MCF 10A (cell line): ENCODE results near the gene MEX3A. TPM values are rescaled to one million over a fixed set of nuclear protein-coding genes. Genes with fewer than 3 reads are reported as not detected.

Experiments used
- BruUV-seq: library from RNA; stranded (reverse); fragments of 400-500 nt; replicated peaks from 2 replicates; lab custom pipeline; 2021; lab: Mats Ljungman, UMichigan
- CTCF ChIA-PET: fragments of 300-600 bp; sonication (Branson Sonifier 250); formaldehyde crosslinking; extraction: SDS; loops from one replicate; lab custom pipeline; 2021; ENCODE audit warnings: antibody characterized with exemption, inconsistent platforms; lab: Yijun Ruan, JAX
- POLR2A ChIA-PET: fragments of 300-600, 350-650 bp; sonication (Branson Sonifier 250); formaldehyde crosslinking; extraction: SDS; loops from one replicate; lab custom pipeline; 2020; ENCODE audit warnings: antibody characterized with exemption, inconsistent platforms; lab: Yijun Ruan, JAX
- DNase-seq: peaks from one replicate; pipeline ENCODE4 v3.0.0-alpha.2; 2018; ENCODE audit not compliant: unreplicated experiment
- H3K27ac Mint-ChIP-seq: one replicate; pipeline ENCODE4 v1.8.0; 2022; ENCODE audit warnings: mild to moderate bottlenecking, low read depth, mixed read lengths; ENCODE audit not compliant: unreplicated experiment
- H3K27me3 Mint-ChIP-seq: one replicate; pipeline ENCODE4 v1.8.0; 2022; ENCODE audit warnings: mixed read lengths; ENCODE audit not compliant: insufficient read depth, unreplicated experiment
- H3K36me3 Mint-ChIP-seq: one replicate; pipeline ENCODE4 v1.8.0; 2022; ENCODE audit warnings: mild to moderate bottlenecking, moderate library complexity, mixed read lengths; ENCODE audit not compliant: insufficient read depth, unreplicated experiment
- H3K4me1 Mint-ChIP-seq: one replicate; pipeline ENCODE4 v1.8.0; 2022; ENCODE audit warnings: mixed read lengths; ENCODE audit not compliant: insufficient read depth, unreplicated experiment
- H3K4me3 Mint-ChIP-seq: one replicate; pipeline ENCODE4 v1.8.0; 2022; ENCODE audit warnings: mild to moderate bottlenecking, moderate library complexity, mixed read lengths; ENCODE audit not compliant: unreplicated experiment
- H3K9me3 Mint-ChIP-seq: one replicate; pipeline ENCODE4 v1.8.0; 2022; ENCODE audit warnings: mixed read lengths; ENCODE audit not compliant: unreplicated experiment
- intact Hi-C: fragments of 100-400 bp; cut with micrococcal nuclease; formaldehyde crosslinking; loops from 2 replicates; pipeline ENCODE4 v1.14.1; 2022
- total RNA-seq: library from RNA; stranded (reverse); gene quantifications from 2 replicates; pipeline ENCODE4 v1.2.3, GENCODE V29; 2022
- TF ChIP-seq, protein P1 (sequence below): fragments of 200-600 bp; IDR thresholded peaks from one replicate; pipeline ENCODE4 v1.8.0; 2022; ENCODE audit warnings: antibody characterized with exemption, mild to moderate bottlenecking; ENCODE audit not compliant: unreplicated experiment

The MEX3A gene
- total RNA-seq, 1 experiment from 2014 or later: 0.91 TPM

DNA sequence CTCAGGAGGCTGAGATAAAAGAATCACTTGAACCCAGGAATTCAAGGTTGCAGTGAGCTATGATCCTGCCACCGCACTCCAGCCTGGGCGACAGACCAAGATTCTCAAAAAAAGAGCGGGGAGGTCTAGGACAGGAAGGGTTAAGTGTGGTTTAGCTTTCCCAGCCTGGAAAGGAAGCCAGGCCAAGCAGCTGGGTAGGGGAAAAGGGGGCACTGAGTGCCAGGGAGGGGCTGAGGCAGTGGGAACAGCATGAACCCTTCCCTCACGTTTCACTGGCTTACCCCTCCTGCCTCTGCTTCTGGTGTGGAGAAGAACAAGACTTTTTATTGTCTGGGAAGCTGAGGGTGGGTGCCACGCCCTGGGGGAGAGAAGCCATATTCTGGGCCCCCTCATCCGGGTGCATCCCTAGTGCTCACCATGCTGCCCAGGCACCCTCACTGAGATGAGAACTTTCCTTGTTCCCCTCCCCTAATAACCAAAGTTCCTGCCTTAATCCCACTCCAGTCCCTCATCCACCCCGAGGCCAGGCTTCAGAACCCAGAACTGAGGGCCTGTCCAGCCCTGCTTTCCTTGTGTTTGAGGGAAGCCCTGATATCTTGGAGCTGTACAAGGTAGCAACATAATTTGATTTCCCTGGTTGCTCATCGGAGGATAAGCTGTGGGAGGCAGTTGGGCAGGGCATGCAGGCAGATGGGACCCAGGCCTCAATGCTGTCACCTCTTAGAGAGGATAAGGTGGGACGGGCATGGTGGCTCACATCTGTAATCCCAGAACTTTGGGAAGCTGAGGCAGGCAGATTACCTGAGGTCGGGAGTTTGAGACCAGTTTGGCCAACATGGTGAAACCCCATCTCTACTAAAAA lies 30.2 kb upstream of the MEX3A start:
- peak overlapping the region; percentile 32 for H3K27ac Mint-ChIP-seq
- H3K4me3 Mint-ChIP-seq: no peak overlapping the region
- ChIA-PET CTCF (interaction anchor here (0.6 to 46.2 kb wide), 5 partner anchors 10 to 233 kb away, joined by 3 to 1892 read pairs (median 6); partner anchors contain the start of gene MEX3A), POLR2A (interaction anchor here (0.6 to 25.7 kb wide), 7 partner anchors 15 to 1157 kb away, joined by 3 to 960 read pairs (median 6); partner anchors contain the start of genes ARHGEF2, KHDC4, PBXIP1 and PMF1)
- TF ChIP-seq, protein P1, sequence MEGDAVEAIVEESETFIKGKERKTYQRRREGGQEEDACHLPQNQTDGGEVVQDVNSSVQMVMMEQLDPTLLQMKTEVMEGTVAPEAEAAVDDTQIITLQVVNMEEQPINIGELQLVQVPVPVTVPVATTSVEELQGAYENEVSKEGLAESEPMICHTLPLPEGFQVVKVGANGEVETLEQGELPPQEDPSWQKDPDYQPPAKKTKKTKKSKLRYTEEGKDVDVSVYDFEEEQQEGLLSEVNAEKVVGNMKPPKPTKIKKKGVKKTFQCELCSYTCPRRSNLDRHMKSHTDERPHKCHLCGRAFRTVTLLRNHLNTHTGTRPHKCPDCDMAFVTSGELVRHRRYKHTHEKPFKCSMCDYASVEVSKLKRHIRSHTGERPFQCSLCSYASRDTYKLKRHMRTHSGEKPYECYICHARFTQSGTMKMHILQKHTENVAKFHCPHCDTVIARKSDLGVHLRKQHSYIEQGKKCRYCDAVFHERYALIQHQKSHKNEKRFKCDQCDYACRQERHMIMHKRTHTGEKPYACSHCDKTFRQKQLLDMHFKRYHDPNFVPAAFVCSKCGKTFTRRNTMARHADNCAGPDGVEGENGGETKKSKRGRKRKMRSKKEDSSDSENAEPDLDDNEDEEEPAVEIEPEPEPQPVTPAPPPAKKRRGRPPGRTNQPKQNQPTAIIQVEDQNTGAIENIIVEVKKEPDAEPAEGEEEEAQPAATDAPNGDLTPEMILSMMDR: no peak
- H3K9me3 Mint-ChIP-seq: no peaks in the 10 kb centered on the region
- H3K4me1 Mint-ChIP-seq: peaks cover 47% of the 10 kb centered on the region
- H3K36me3 Mint-ChIP-seq: no peaks in the 10 kb centered on the region
- no peak for DNase-seq
- intact Hi-C loops: no loop called here
- no peaks in the 10 kb centered on the region for H3K27me3 Mint-ChIP-seq
- no TSS peak for BruUV-seq

DNA sequence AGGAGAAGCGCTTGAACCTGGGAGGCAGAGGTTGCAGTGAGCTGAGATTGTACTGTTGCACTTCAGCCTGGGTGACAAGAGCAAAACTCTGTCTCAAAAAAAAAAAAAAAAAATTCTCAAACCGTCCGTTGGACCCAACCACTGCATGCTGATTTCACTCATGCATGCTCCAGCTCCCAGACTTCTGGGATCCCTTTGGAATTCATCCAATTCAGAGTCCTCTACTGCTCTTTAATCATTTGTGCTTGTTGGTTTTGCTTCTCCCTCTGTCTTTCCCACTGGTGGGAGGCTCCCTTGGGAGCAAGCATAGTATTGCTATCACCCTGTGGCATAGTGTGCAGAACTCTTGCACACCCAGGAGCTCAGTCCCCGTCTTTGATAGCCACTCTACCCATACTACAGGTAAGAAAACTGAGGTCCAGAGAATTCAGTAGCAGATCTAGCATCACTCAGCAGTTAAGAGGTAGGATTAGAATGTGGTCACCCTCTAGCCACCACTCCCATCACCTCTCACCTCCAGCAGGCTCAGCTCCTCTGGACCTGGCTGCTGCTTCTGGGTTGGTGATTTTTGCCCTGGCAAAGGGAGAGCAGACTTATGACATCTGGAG lies 29.2 kb upstream of the MEX3A start:
- Mint-ChIP-seq H3K4me1 (peaks cover 53% of the 10 kb centered on the region), H3K27ac (no peak overlapping the region), H3K4me3 (no peak overlapping the region), H3K27me3 (no peaks in the 10 kb centered on the region), H3K9me3 (no peaks in the 10 kb centered on the region), H3K36me3 (no peaks in the 10 kb centered on the region)
- intact Hi-C loops: no loop called here
- BruUV-seq: no TSS peak
- ChIA-PET CTCF (interaction anchor here (0.6 to 46.2 kb wide), 5 partner anchors 12 to 206 kb away, joined by 3 to 1892 read pairs (median 4); partner anchors contain the start of gene MEX3A), POLR2A (interaction anchor here (0.6 to 25.7 kb wide), 4 partner anchors 15 to 134 kb away, joined by 3 to 960 read pairs (median 267); partner anchors contain the start of gene ARHGEF2)
- no peak for DNase-seq
- TF ChIP-seq, protein P1: no peak

DNA sequence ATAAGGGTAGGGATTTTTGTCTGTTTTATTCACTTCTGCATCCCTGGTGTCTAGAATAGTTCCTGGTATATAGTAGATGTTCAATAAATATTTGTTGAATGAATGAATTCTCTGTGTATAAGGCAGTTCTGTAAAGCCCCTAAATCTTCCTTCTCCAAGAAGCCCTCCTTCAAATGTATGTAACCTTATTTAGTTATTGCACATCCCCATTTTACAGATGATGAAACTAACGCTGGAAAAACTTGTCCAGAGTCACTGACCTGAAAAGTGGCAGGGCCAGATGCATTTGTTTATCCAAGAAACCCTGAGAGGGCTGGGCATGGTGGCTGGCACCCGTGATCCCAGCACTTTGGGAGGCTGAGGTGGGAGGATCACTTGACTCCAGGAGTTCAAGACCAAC lies 28.0 kb upstream of the MEX3A start:
- H3K36me3 Mint-ChIP-seq: no peaks in the 10 kb centered on the region
- TF ChIP-seq, protein P1: no peak
- DNase-seq: no peak
- no peak overlapping the region for H3K27ac Mint-ChIP-seq
- intact Hi-C loops: no loop called here
- no TSS peak for BruUV-seq
- H3K9me3 Mint-ChIP-seq: no peaks in the 10 kb centered on the region
- POLR2A ChIA-PET: interaction anchor here (1.2 to 28.2 kb wide), 2 partner anchors 13 to 173 kb away, joined by 3 to 960 read pairs; partner anchors contain the start of gene LMNA
- H3K4me1 Mint-ChIP-seq: peaks cover 61% of the 10 kb centered on the region
- H3K4me3 Mint-ChIP-seq: no peak overlapping the region
- CTCF ChIA-PET: interaction anchor here (0.6 to 16.2 kb wide), 5 partner anchors 9 to 37 kb away, joined by 3 to 234 read pairs (median 6); no protein-coding TSS in a partner anchor
- H3K27me3 Mint-ChIP-seq: no peaks in the 10 kb centered on the region
